ENCODE data around the gene GPR4.
A peak's percentile ranks its signal among the peaks of the same experiment; 100 is the strongest.
"Not testable (repeated sequence)": the region's sequence is repeated elsewhere in the genome, so short reads cannot be mapped to it uniquely, and the experiment has no call there.

Gene GPR4

GRCh38 chr19:45621976-45622503 is 20.0 kb upstream of the GPR4 start:
- no peak for DNase-seq

DNA sequence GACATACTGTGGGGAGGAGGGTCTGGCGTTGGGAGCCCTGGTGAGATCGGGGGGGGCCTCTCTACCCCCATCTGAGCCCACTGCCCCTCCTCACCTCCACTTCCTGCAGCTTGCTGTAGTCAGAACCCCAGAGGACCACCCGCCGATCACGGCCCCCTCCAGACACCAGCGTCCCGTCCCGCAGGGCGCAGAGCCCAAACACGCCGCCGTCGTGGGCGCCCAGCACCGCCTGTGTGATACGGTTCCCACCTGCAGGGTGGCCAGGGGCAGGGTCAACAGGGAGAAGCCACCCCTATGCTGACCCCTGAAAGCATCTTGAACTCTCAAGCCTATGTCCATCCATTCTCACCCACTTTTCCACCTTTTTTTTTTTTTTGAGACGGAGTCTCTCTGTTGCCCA is 19.4 kb upstream of the GPR4 start:
- DNase-seq = no peak

DNA sequence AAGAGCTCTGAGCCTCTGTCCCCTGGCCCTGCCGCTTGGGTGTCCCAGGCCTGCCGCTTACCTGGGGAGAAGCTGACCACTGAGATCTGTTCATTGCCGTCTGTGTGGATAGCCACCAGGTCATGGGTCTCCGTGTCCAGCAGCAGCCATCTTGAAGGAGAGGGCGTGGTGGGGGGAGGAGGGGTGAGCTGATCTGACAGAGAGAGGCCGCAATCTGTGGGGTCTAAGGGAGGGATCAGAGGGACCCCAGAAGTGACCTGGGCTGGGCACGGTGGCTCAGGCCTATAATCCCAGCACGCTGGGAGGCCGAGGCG is 14.6 kb upstream of the GPR4 start:
- no peak for DNase-seq

GRCh38 chr19:45615795-45616703 is 14.0 kb upstream of the GPR4 start:
- peak; percentile 70 for DNase-seq

DNA sequence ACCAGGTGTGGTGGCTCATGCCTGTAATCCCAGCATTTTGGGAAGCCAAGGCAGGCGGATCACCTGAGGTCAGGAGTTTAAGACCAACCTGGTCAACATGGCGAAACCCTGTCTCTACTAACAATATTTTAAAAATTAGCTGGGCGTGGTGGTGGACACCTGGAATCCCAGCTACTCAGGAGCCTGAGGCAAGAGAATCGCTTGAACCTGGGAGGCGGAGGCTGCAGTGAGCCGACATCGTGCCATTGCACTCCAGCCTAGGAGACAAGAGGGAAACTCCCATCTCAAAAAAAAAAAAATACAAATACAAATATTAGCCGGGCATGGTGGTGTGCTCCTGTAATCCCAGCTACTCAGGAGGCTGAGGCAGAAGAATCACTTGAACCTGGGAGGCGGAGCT is 13.0 kb upstream of the GPR4 start:
- not testable (repeated sequence) for DNase-seq

- DNase-seq = peak; percentile 89
Measured at GRCh38 chr19:45613926-45614725, 12.1 kb upstream of the GPR4 start.

DNA sequence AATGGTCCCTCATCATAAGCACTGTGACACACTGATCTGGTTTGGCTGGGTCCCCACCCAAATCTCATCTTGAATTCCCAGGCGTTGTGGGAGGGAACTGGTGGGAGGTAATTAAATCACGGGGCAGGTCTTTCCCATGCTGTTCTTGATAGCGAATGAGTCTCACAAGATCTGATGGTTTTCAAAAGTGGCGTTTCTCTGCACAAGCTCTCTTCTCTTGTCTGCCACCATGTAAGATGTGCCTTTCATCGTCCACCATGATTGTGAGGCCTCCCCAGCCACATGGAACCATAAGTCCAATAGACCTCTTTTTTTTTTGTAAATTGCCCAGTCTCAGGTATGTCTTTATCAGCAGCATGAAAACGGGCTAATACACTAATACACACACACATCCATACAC is 6.9 kb upstream of the GPR4 start:
- DNase-seq = no peak

GRCh38 chr19:45607071-45608029 is 5.3 kb upstream of the GPR4 start:
- DNase-seq = peak; percentile 71

DNA sequence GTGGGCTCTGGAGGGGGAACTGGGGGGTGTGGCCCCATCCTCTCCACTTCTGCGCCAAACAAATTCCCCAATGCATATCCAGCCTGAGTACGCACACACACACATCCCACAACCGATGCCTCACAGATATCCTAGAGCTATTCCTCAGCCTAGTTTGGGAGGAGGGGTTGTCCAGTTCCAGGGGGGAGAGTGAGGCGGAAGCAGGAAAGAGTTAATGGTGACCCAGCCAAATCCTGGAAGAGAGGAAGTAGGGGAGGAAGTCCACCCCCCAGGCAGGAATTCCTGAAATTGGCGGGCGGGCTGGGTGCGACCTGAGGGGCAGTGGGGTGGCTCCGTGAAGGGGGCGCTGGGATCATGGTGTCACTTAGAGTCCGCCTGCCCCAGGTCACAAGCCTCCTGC is 897 bp downstream of the GPR4 start:
- DNase-seq = no peak

- DNase-seq = no peak
Measured at GRCh38 chr19:45600340-45600885, 1.6 kb downstream of the GPR4 start.

- DNase-seq = no peak
Measured at GRCh38 chr19:45599286-45599685, 2.7 kb downstream of the GPR4 start.

GRCh38 chr19:45598267-45599001 is 3.6 kb downstream of the GPR4 start:
- peak; percentile 27 for DNase-seq

DNA sequence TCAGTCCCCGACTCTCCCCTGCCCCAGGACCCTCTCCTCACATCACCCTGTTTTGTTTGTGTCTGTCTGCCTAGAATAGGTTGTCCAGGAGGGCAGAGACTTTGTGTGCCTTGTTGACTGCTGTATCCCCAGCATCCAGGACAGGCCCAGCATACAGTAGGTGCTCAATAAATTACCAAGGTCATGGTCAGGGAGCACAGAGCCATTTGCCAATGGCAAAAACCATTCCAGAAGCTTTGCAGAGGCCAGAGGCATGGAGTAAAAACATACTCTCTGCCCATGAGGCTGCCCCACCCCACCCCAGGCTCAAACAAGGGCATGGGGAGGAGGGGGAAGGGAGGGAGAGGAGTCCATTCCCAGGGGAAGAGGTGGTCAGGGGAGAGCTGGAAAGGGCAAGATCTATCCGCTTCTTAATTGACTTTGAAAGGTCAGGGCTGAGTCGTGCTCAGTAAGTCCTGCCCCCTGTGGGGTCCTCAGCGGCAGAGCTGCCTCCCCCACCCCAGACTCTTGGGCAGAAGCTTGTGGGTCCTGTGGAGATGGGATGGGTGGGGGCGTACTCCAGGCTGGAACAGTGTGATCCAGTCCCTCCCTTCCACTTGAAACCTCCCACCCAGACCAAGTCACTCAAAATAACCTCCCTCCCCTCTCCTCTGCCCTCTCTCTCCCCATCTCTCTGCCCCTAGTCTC is 4.4 kb downstream of the GPR4 start:
- no peak for DNase-seq

DNA sequence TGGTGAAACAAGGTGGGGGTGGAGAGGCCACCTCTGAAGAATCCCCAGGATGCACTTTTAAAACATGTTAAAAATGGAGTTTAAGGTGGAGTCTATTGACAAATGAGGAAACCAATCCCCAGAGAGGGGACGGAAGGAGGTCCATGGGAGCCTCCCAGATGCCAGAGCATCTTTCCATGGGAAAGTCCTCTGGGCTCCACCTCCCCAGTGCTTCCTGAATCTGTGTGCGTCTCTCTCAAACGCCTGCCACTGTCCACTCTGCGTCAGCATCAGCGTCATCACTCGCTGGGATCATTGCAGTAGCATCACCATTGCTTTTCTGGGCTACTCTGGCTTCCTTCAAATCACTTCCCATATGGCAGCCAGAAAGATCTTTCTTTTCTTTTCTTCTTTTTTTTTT is 6.2 kb downstream of the GPR4 start:
- no peak for DNase-seq

DNA sequence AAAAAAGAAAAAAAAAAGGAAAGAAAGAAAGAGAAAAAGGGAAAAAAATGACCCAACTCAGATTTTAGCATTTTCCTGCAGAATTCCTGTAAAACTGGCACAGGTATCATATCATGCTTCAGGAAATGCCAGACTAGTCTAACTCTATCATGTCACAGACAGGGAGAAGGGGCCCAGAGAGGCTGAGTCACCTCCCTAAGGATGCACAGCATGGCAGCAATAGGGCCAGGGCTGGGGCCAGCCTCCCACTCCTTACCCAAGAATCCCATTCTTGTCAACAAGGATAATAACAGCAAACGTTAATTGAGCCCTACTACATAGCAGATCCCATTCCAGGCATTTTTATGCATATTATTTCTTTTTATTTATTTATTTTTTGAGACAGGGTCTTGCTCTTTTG is 8.5 kb downstream of the GPR4 start:
- DNase-seq = no peak

GRCh38 chr19:45592366-45592765 is 9.6 kb downstream of the GPR4 start:
- DNase-seq = no peak

- DNase-seq = no peak
Measured at GRCh38 chr19:45591638-45592005, 10.4 kb downstream of the GPR4 start.

- DNase-seq = peak; percentile 34
Measured at GRCh38 chr19:45591004-45591637, 10.9 kb downstream of the GPR4 start.

DNA sequence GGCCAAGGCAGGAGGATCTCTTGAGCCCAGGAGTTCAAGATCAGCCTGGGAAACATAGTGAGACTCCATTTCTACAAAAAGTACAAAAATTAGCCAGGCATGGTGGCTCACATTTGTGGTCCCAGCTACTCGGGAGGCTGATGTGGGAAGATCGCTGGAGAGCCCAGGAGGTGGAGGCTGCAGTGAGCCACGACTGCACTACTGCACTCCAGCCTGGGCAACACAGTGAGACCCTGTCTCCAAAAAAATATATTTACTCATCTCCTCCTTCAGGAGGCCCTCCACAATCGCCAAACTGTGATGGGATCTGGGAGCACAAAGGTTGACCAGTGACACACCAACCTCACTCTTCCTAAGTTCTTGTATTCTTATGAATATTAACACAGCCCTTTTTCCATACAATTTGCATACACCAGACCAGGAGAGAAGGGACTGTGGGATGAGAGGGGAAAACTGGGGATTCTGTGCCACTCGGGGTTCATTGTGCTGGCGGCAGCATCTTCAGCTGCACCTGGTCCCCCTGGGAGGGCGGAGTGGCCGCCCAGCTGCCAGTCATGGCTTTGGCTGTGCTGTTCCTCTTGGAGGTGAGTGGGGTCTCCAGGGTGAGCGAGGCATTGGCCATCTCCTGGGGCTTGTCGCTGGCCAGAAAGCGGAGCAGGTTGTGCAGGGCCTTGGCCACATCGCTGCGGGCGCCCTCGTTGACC is 11.6 kb downstream of the GPR4 start:
- no peak for DNase-seq

DNA sequence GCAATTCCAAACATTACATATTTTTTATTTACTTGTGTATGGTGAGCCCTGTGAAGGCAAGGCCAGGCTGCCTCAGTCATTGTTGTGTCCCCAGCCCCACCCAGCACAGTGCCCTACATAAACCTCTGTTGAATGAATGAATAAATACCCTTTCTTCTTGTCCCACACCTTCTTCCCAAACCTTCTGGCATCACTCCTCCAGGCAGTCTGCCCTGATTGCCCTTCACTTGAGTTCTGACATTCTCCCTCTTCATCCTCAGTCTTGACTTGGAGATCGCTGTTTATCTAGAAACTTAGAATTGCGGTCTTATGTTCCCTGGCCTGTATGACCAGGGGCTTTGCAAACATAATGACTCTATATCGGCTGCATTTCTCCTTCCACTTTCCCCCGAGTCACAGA is 12.2 kb downstream of the GPR4 start:
- DNase-seq = no peak

Data from suppressor macrophage treated with lipopolysaccharide for 4 hours (primary cell).